Liver (tissue), 5 donors: ENCODE measurements around the gene PRKCD. TPM values are rescaled to one million over a fixed set of nuclear protein-coding genes. Genes with fewer than 3 reads are reported as not detected.

Experiments used
- ATF3 ChIP-seq: IDR thresholded peaks from 2 replicates; pipeline ENCODE4 v1.6.1; 2016; ENCODE audit warnings: antibody characterized with exemption
- GABPA ChIP-seq, 2 donors: IDR thresholded peaks in 1 of 2; conservative IDR thresholded peaks in 1 of 2; 2 replicates each; pipeline ENCODE4 v1.6.1; 2016; ENCODE audit warnings: antibody characterized with exemption in 2 of 2, mild to moderate bottlenecking in 1 of 2, moderate library complexity in 1 of 2
- TAF1 ChIP-seq: conservative IDR thresholded peaks from 2 replicates; pipeline ENCODE4 v1.6.1; 2016; ENCODE audit warnings: antibody characterized with exemption, mild to moderate bottlenecking
- polyA plus RNA-seq, 2 donors: library from polyadenylated mRNA; stranded (reverse) in 1 of 2; unstranded in 1 of 2; fragments of 200-250 nt in 1 of 2; fragments of >200 nt in 1 of 2; fragmentation: Nextera tagmentation in 1 of 2; extraction: Ambion mirVana in 1 of 2; gene quantifications; one replicate each; pipeline versions ENCODE4 v1.2.1 to v1.2.3, GENCODE V29; 2013 to 2015
- total RNA-seq, 2 donors: library from RNA; depleted of rRNA; stranded (reverse); fragments of >200 nt; gene quantifications; one replicate each; pipeline ENCODE4 v1.2.3, GENCODE V29; 2014
- donor health status: healthy.
- donor health status: healthy.
- donor health status: healthy.

Gene PRKCD
- total and polyA plus RNA-seq, 4 donors: 3.1 to 7.3 (median 3.4) TPM

- TF ChIP-seq GABPA (IDR thresholded peaks at IDR 0.05 in 1 of 2, conservative IDR thresholded peaks at IDR 0.05 in 1 of 2): no peak
- no peak for TF ChIP-seq ATF3
- no peak for TF ChIP-seq TAF1
Observed at GRCh38 chr3:53242155-53242554, 81.1 kb downstream of the PRKCD start (continued).

Other genes starting within 250 kb of the PRKCD start
- 10 to 100 TPM; 16.1 to 17.8 TPM for gene SFMBT1, start 115.1 kb upstream of the PRKCD start, total RNA-seq
- gene SFMBT1, start 115.1 kb upstream of the PRKCD start, polyA plus RNA-seq: 1 to 10 TPM; 4.4 to 4.7 TPM
- gene RFT1, start 30.8 kb upstream of the PRKCD start, total RNA-seq: 10 to 100 TPM; 11.5 to 12.2 TPM
- gene RFT1, start 30.8 kb upstream of the PRKCD start, polyA plus RNA-seq: 10 to 100 TPM in 1 of 2 donors, 1 to 10 TPM in 1; 8.0 to 12.6 TPM
- gene TKT, start 94.8 kb downstream of the PRKCD start, total RNA-seq: 100 to 1,000 TPM in 1 of 2 donors, 10 to 100 TPM in 1; 79.2 to 202 TPM
- gene TKT, start 94.8 kb downstream of the PRKCD start, polyA plus RNA-seq: 100 to 1,000 TPM in 1 of 2 donors, 10 to 100 TPM in 1; 18.1 to 178 TPM
- 1 to 10 TPM; 8.1 to 8.4 TPM for gene DCP1A, start 186.3 kb downstream of the PRKCD start, total RNA-seq
- 10 to 100 TPM in 1 of 2 donors, 1 to 10 TPM in 1; 3.5 to 11.3 TPM for gene DCP1A, start 186.3 kb downstream of the PRKCD start, polyA plus RNA-seq